Naive B cell (primary cell): ENCODE results near the gene AGPS. TPM values are rescaled to one million over a fixed set of nuclear protein-coding genes. Genes with fewer than 3 reads are reported as not detected.
A peak's percentile ranks its signal among the peaks of the same experiment; 100 is the strongest.

Experiments used
- ATAC-seq, 2 donors: fragments of 150-1000 bp; cut with Tn5 transposase; 2 replicates each; pipeline ENCODE4 v1.10.0; 2021; ENCODE audit warnings: low read depth in 2 of 2, mild to moderate bottlenecking in 2 of 2, moderate library complexity in 2 of 2
- DNase-seq: peaks from one replicate; pipeline ENCODE4 v3.0.0; 2022
- H3K27ac Mint-ChIP-seq, 6 donors: one replicate each; pipeline ENCODE4 v1.8.0; 2020 to 2022; ENCODE audit warnings: mild to moderate bottlenecking in 6 of 6, mixed read lengths in 6 of 6, moderate library complexity in 5 of 6, inconsistent platforms in 2 of 6
- H3K27me3 Mint-ChIP-seq, 3 donors: one replicate each; pipeline ENCODE4 v1.8.0; 2021 to 2022; ENCODE audit warnings: mixed read lengths in 3 of 3, mild to moderate bottlenecking in 1 of 3
- H3K36me3 Mint-ChIP-seq, 2 donors: one replicate each; pipeline ENCODE4 v1.8.0; 2020 to 2022; ENCODE audit warnings: mixed read lengths in 2 of 2, inconsistent platforms in 1 of 2, mild to moderate bottlenecking in 1 of 2
- H3K4me1 Mint-ChIP-seq, 3 donors: one replicate each; pipeline ENCODE4 v1.8.0; 2020 to 2022; ENCODE audit warnings: mixed read lengths in 3 of 3, inconsistent platforms in 1 of 3, mild to moderate bottlenecking in 1 of 3, moderate library complexity in 1 of 3
- H3K4me3 Mint-ChIP-seq, 8 donors: one replicate each; pipeline ENCODE4 v1.8.0; 2020 to 2022; ENCODE audit warnings: mild to moderate bottlenecking in 8 of 8, mixed read lengths in 8 of 8, moderate library complexity in 8 of 8, inconsistent platforms in 2 of 8
- H3K9me3 Mint-ChIP-seq, 7 donors: one replicate each; pipeline ENCODE4 v1.8.0; 2020 to 2022; ENCODE audit warnings: mixed read lengths in 7 of 7, mild to moderate bottlenecking in 5 of 7, inconsistent platforms in 2 of 7, moderate library complexity in 1 of 7
- polyA plus RNA-seq, 6 donors: library from polyadenylated mRNA; unstranded; fragments of 300-500 nt; fragmentation: Illumina TruSeq; gene quantifications; one replicate each; pipeline ENCODE4 v1.2.3, GENCODE V29; 2021; ENCODE audit warnings: low read depth in 6 of 6

The AGPS gene
- polyA plus RNA-seq, 6 donors from 2014 or later = 8.1 to 12.6 (median 10.6) TPM

GRCh38 chr2:177535000-177535399, 142.4 kb downstream of the AGPS start:
- peak overlapping the region in 1 of 6 donors; percentile 16 for H3K27ac Mint-ChIP-seq
- peaks cover 0 to 13% of the 10 kb centered on the region in 2 donors for H3K36me3 Mint-ChIP-seq
- no peaks in the 10 kb centered on the region for H3K9me3 Mint-ChIP-seq
- DNase-seq (no peak), ATAC-seq (no peak)
- H3K27me3 Mint-ChIP-seq = no peaks in the 10 kb centered on the region
- H3K4me1 Mint-ChIP-seq = no peaks in the 10 kb centered on the region
- H3K4me3 Mint-ChIP-seq = no peak overlapping the region

GRCh38 chr2:177535958-177536504, 143.5 kb downstream of the AGPS start:
- no peaks in the 10 kb centered on the region for H3K9me3 Mint-ChIP-seq
- H3K36me3 Mint-ChIP-seq = peaks cover 0 to 13% of the 10 kb centered on the region in 2 donors
- H3K27me3 Mint-ChIP-seq = no peaks in the 10 kb centered on the region
- no peaks in the 10 kb centered on the region for H3K4me1 Mint-ChIP-seq
- ATAC-seq (no peak), DNase-seq (no peak)
- no peak overlapping the region for H3K4me3 Mint-ChIP-seq
- no peak overlapping the region for H3K27ac Mint-ChIP-seq

- H3K9me3 Mint-ChIP-seq = no peaks in the 10 kb centered on the region
- ATAC-seq (no peak), DNase-seq (no peak)
- H3K36me3 Mint-ChIP-seq = peaks cover 0 to 13% of the 10 kb centered on the region in 2 donors
- H3K27ac Mint-ChIP-seq = no peak overlapping the region
- H3K4me3 Mint-ChIP-seq = no peak overlapping the region
- H3K4me1 Mint-ChIP-seq = no peaks in the 10 kb centered on the region
- H3K27me3 Mint-ChIP-seq = no peaks in the 10 kb centered on the region
These were observed 144.6 kb downstream of the AGPS start for GRCh38 chr2:177537213-177537612.

DNA sequence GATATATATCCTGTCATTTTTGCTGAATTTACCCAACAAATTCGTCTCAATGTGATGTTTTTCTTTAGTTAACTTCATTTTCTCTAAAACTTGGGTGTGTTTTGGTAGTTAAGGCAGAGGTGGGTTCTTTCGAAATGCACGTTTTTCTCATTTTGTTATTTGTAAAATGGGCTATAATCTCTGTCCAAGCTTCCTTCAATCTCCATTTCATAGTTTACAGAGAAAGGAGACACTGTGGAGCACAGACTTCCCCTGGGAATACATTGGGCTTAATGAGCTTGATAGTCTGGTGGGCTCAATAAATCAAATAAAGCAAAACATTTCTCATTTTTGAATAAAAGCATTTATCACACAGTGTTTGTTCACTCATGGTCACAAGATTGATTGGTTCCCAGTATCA, 145.1 kb downstream of the AGPS start:
- no peak for DNase-seq
- no peak overlapping the region for H3K4me3 Mint-ChIP-seq
- H3K36me3 Mint-ChIP-seq = peaks cover 0 to 13% of the 10 kb centered on the region in 2 donors
- ATAC-seq = no peak
- no peaks in the 10 kb centered on the region for H3K4me1 Mint-ChIP-seq
- H3K27me3 Mint-ChIP-seq = no peaks in the 10 kb centered on the region
- H3K9me3 Mint-ChIP-seq = no peaks in the 10 kb centered on the region
- no peak overlapping the region for H3K27ac Mint-ChIP-seq

DNA sequence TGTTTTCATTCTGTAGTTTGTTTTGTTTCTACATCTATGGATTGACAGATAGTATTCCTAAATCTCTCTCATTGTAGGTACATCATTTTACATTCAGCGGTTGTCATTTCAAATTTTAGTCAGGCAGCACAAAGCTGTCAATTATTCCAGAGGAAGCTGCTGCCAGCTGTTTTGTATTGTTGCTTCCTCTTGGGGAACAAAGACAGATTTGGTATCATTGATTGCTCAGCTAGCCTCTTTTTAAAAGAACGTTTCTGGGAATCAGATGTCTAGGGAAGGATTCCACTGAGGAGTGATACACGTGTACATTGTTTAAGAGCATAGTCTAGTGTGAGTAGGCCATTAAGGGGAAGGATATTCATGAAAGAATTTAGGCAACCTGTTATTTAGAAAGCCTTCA, 145.8 kb downstream of the AGPS start:
- Mint-ChIP-seq H3K27ac (no peak overlapping the region), H3K9me3 (no peaks in the 10 kb centered on the region), H3K4me1 (no peaks in the 10 kb centered on the region), H3K36me3 (peaks cover 0 to 13% of the 10 kb centered on the region in 2 donors), H3K27me3 (no peaks in the 10 kb centered on the region), H3K4me3 (no peak overlapping the region)
- DNase-seq (no peak), ATAC-seq (no peak)

DNA sequence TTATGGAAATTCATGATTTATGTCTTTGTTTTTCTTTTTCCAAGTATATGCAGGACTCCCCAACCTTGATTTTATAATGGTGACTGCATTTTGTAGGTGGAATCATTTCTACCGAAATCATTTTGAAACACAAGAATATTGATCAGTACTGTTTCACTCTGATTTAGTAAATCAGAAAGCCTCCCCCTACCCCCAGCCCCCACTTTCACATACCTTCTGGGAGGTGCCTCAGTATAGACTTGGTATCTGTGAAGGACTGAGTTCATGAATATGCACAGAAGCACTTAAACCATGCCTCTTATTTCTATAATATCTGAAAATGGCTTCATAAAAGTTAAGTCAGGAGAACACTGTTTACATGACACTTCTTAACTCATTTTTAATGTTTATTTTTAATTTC, 147.7 kb downstream of the AGPS start:
- no peak for ATAC-seq
- H3K27me3 Mint-ChIP-seq = no peaks in the 10 kb centered on the region
- no peak overlapping the region for H3K4me3 Mint-ChIP-seq

GRCh38 chr2:177541258-177541991, 148.9 kb downstream of the AGPS start:
- peaks cover 9 to 13% of the 10 kb centered on the region in 2 donors for H3K36me3 Mint-ChIP-seq
- ATAC-seq = no peak
- peaks cover 0 to 8% (median 4%) of the 10 kb centered on the region in 7 donors for H3K9me3 Mint-ChIP-seq
- no peak overlapping the region for H3K4me3 Mint-ChIP-seq
- H3K4me1 Mint-ChIP-seq = no peaks in the 10 kb centered on the region
- DNase-seq = no peak
- no peak overlapping the region for H3K27ac Mint-ChIP-seq
- H3K27me3 Mint-ChIP-seq = no peaks in the 10 kb centered on the region

More for the DNA sequence above, 147.7 kb downstream of the AGPS start:
- no peaks in the 10 kb centered on the region for H3K9me3 Mint-ChIP-seq
- no peak for DNase-seq
- H3K27ac Mint-ChIP-seq = no peak overlapping the region
- peaks cover 0 to 13% of the 10 kb centered on the region in 2 donors for H3K36me3 Mint-ChIP-seq
- H3K4me1 Mint-ChIP-seq = no peaks in the 10 kb centered on the region

DNA sequence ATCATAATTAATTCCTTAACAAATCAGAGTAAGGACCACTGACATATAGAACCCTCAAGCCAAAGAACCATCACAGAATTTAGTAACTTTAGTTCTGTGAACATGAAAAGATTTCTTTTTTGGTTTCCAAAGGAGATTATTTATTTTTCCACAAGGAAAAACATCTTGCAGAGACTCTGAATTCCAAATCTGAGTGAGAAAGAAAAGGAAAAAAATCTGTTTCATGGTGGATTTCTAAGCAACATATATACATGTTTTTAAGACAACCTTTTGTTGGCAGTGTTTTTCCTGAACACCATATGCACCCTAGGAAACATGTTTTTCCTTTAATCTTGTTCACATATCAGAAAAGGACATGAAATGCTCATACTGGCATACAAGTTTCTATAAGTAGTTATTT, 149.8 kb downstream of the AGPS start:
- Mint-ChIP-seq H3K27me3 (no peaks in the 10 kb centered on the region), H3K36me3 (peaks cover 9 to 13% of the 10 kb centered on the region in 2 donors), H3K27ac (no peak overlapping the region), H3K4me3 (no peak overlapping the region), H3K9me3 (peaks cover 0 to 10% (median 4%) of the 10 kb centered on the region in 7 donors), H3K4me1 (no peaks in the 10 kb centered on the region)
- ATAC-seq (no peak), DNase-seq (no peak)

GRCh38 chr2:177543007-177543760, 150.6 kb downstream of the AGPS start:
- Mint-ChIP-seq H3K4me1 (no peaks in the 10 kb centered on the region), H3K4me3 (no peak overlapping the region), H3K36me3 (peaks cover 7 to 9% of the 10 kb centered on the region in 2 donors), H3K27ac (no peak overlapping the region), H3K27me3 (no peaks in the 10 kb centered on the region), H3K9me3 (peaks cover 0 to 10% (median 4%) of the 10 kb centered on the region in 7 donors)
- DNase-seq (no peak), ATAC-seq (no peak)

DNA sequence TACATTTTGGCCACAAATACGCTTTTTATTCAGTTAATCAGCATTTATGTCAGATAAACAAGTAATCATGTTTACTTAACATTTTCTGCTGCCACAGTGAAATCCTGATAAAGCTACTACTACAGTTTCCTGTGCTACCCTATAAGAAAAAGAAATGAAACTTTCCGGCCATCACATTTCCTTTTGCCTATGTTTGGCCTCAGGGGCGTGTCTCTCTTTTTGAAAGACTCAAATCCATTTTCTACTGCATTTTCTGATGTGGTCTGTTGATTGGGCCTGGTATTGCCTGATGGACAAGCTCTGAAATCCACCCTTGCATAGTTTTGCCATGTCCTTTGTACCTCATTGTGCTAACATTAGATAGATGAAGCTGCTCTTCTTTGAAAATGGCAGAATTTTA, 152.6 kb downstream of the AGPS start:
- Mint-ChIP-seq H3K27me3 (no peaks in the 10 kb centered on the region), H3K27ac (peak overlapping the region in 1 of 6 donors; percentile 13), H3K9me3 (peaks cover 0 to 10% (median 4%) of the 10 kb centered on the region in 7 donors), H3K36me3 (peaks cover 0 to 9% of the 10 kb centered on the region in 2 donors), H3K4me1 (no peaks in the 10 kb centered on the region), H3K4me3 (no peak overlapping the region)
- ATAC-seq (peak in 1 of 2 donors; percentile 20), DNase-seq (no peak)

GRCh38 chr2:177545981-177546585, 153.5 kb downstream of the AGPS start:
- H3K36me3 Mint-ChIP-seq = peaks cover 0 to 9% of the 10 kb centered on the region in 2 donors
- peaks cover 0 to 10% (median 4%) of the 10 kb centered on the region in 7 donors for H3K9me3 Mint-ChIP-seq
- no peaks in the 10 kb centered on the region for H3K27me3 Mint-ChIP-seq
- H3K4me3 Mint-ChIP-seq = no peak overlapping the region
- ATAC-seq (no peak), DNase-seq (no peak)
- H3K27ac Mint-ChIP-seq = no peak overlapping the region
- H3K4me1 Mint-ChIP-seq = no peaks in the 10 kb centered on the region

GRCh38 chr2:177547122-177547521, 154.5 kb downstream of the AGPS start:
- ATAC-seq (no peak), DNase-seq (no peak)
- H3K4me3 Mint-ChIP-seq = no peak overlapping the region
- no peaks in the 10 kb centered on the region for H3K27me3 Mint-ChIP-seq
- H3K27ac Mint-ChIP-seq = no peak overlapping the region
- peaks cover 0 to 5% (median 0%) of the 10 kb centered on the region in 3 donors for H3K4me1 Mint-ChIP-seq
- H3K9me3 Mint-ChIP-seq = peaks cover 0 to 10% (median 4%) of the 10 kb centered on the region in 7 donors
- H3K36me3 Mint-ChIP-seq = peaks cover 0 to 9% of the 10 kb centered on the region in 2 donors

- H3K27ac Mint-ChIP-seq = no peak overlapping the region
- ATAC-seq (no peak), DNase-seq (no peak)
- no peaks in the 10 kb centered on the region for H3K27me3 Mint-ChIP-seq
- H3K36me3 Mint-ChIP-seq = peaks cover 0 to 9% of the 10 kb centered on the region in 2 donors
- H3K4me3 Mint-ChIP-seq = no peak overlapping the region
- H3K4me1 Mint-ChIP-seq = peaks cover 3 to 12% (median 4%) of the 10 kb centered on the region in 3 donors
- H3K9me3 Mint-ChIP-seq = peaks cover 0 to 11% (median 4%) of the 10 kb centered on the region in 7 donors
These were observed 155.2 kb downstream of the AGPS start for GRCh38 chr2:177547772-177548171.
